BE2C (cell line): ENCODE measurements around the gene SHB.

Experiments
- DNase-seq: peaks from one replicate; pipeline ENCODE4 v3.0.0-alpha.2; 2020
- H3K27me3 ChIP-seq: fragments of 250-450 bp; sonication (Bioruptor Pico); 2 replicates; pipeline ENCODE4 v1.5.1; 2020; ENCODE audit warnings: mild to moderate bottlenecking
- H3K36me3 ChIP-seq: fragments of 250-450 bp; sonication (Bioruptor Pico); 2 replicates; pipeline ENCODE4 v1.5.1; 2020; ENCODE audit warnings: mild to moderate bottlenecking
- H3K4me1 ChIP-seq: fragments of 250-450 bp; sonication (Bioruptor Pico); 2 replicates; pipeline ENCODE4 v1.5.1; 2020
- H3K4me3 ChIP-seq: 2 replicates; pipeline ENCODE4 v1.5.1; 2011; ENCODE audit warnings: low read depth, low read length
- H3K9me3 ChIP-seq: fragments of 250-450 bp; sonication (Bioruptor Pico); 2 replicates; pipeline ENCODE4 v1.5.1; 2020
- CTCF ChIP-seq: IDR thresholded peaks from 2 replicates; pipeline ENCODE4 v1.5.1; 2012; ENCODE audit warnings: mild to moderate bottlenecking, low read depth, low read length

The SHB gene

DNA sequence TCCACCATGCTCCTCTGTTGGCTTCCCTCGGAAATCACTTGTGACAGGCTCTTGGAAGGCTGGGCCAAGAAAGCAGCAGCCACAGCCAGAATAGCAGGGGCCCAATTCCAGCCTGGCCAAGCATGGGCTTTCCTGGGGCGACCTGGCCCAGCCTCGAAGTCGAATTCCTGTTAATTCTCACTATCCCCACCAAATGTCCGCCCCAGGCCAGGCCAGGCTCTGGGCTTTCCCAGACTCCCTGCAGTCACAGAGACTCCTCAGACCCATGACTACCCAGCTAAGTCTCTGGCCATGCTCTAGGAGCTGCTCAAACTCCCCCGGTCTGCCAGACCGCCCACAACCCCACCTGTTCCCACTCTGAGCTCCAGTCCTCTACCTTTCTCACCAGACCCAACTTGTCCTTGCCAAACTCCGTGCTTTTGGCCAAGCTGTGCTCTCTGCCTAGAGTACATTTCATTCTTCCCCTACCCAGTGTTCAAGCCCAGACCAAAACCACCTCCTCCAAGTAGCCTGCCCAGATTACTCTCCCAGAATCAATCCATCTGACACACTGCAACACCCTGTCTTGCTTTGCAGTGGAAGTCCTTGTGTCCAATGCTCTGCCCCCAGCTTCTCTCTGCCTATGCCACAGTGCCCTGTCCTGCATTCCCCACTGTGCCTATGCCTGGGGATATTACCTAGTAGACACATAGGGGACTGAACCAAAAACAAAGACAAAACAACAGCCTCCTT, 26.2 kb downstream of the SHB start:
- no peak for DNase-seq
- H3K27me3 ChIP-seq, result no peaks in the 10 kb centered on the region
- no peaks in the 10 kb centered on the region for H3K9me3 ChIP-seq
- H3K4me3 ChIP-seq, result no peak overlapping the region
- TF ChIP-seq CTCF, result no peak
- H3K4me1 ChIP-seq, result peaks cover 29% of the 10 kb centered on the region
- H3K36me3 ChIP-seq, result no peaks in the 10 kb centered on the region; the same call in 1 of the 2 replicates

DNA sequence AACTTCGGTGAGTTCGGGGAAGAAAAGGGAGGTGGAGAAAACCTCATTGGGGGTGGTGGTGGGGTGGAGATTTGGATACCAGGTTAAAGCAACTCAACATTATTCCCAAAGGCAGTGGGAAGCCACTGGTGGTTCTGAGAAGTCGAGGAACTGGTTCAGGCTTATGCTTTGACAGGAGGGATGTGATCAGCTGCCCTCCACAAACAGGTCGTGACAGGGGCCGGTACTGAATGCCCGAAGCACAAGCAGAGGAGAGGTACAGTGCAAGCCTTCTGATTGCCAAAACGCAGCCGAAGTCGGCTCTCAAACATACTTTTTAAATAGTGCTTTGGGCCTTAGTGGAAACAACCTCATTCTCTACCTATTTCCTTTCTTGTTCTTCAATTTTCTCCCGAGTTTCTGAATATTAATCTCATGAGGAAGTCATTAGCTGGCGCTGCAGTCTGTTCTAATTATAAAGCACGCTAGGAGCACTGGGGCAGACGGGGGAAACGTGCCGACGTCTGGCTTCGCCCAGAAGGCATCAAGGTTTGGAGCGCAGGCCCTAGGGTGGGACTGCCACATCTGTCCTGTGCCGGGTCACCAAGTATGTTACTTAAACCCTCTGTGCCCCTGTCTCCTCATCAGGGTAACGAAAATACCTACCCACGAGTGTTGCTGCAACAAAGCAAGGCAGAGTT, 27.3 kb downstream of the SHB start:
- Histone ChIP-seq H3K4me1 (peaks cover 29% of the 10 kb centered on the region), H3K4me3 (no peak overlapping the region), H3K9me3 (no peaks in the 10 kb centered on the region), H3K27me3 (no peaks in the 10 kb centered on the region), H3K36me3 (no peaks in the 10 kb centered on the region; the same call in 1 of the 2 replicates)
- TF ChIP-seq CTCF, result no peak
- no peak for DNase-seq

GRCh38 chr9:38039907-38040682, 28.9 kb downstream of the SHB start:
- H3K4me3 ChIP-seq, result no peak overlapping the region
- H3K36me3 ChIP-seq, result no peaks in the 10 kb centered on the region
- no peak for TF ChIP-seq CTCF
- no peaks in the 10 kb centered on the region for H3K9me3 ChIP-seq
- DNase-seq, result no peak
- peaks cover 29% of the 10 kb centered on the region for H3K4me1 ChIP-seq
- no peaks in the 10 kb centered on the region for H3K27me3 ChIP-seq

DNA sequence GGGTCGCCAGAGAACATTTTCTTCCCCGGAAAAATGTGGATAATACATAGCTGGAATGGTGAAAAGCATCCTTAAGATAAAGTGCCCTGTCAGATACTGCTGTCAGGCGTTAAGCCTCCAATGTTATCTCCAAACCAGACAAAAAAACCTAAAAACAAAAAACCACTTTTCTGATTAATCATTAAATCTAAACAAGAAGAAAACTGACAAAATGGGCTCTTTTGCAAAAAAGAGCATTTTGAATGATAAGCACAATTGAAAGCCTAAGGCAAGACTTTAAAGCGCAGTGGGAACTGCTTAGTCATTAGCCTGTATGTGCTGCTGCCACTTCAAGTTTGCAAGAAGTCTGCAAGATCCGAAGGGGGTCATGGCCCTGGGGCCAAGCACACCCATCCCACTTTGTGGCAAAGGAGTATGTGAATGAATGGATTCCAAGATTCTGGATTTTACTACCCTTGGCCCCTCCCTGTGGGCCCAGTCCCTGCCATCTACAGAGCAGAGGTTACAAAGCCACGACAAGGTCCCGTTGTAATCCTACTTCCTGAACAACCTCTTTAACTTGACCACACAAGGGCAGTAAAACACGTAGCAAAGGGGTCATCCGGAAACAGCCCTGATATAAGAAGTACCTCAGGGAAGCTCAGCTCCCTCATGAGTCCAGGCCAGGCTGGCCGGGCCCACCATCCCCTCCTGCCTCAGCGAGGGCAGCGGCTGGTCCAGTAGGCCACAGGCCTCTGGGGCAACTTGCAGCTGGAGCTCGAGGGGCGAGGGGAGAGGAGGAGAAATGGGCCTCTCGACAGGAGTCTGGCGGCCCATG, 29.7 kb downstream of the SHB start:
- no peak for DNase-seq
- Histone ChIP-seq H3K4me1 (peaks cover 29% of the 10 kb centered on the region), H3K27me3 (no peaks in the 10 kb centered on the region), H3K9me3 (no peaks in the 10 kb centered on the region), H3K36me3 (no peaks in the 10 kb centered on the region), H3K4me3 (peak overlapping the region; percentile 5; the same call in 1 of the 2 replicates)
- TF ChIP-seq CTCF, result no peak

GRCh38 chr9:38038307-38039089, 30.5 kb downstream of the SHB start:
- Histone ChIP-seq H3K36me3 (no peaks in the 10 kb centered on the region), H3K4me1 (peaks cover 29% of the 10 kb centered on the region), H3K4me3 (peak overlapping the region; percentile 5; the same call in 1 of the 2 replicates), H3K9me3 (no peaks in the 10 kb centered on the region), H3K27me3 (no peaks in the 10 kb centered on the region)
- no peak for TF ChIP-seq CTCF
- peak; percentile 68 for DNase-seq
